ENCODE measurements around the gene CNNM1.
A peak's percentile ranks its signal among the peaks of the same experiment; 100 is the strongest.

Gene CNNM1

DNA sequence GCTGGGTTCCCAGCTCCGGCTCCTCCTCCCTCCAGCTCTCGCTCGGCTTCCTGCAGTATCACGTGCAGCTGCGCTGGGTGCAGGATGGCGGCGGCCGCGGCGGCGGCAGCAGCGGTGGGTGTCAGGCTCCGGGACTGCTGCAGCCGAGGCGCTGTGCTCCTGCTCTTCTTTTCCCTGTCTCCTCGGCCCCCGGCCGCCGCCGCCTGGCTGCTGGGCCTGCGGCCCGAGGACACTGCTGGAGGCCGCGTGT, at the start of gene CNNM1:
Gene CNNM1, plus strand, starts transcription at position 53 of the 250 bp plus-strand sequence. Its CDS starts 32 bp downstream, at position 85.
- no peak for DNase-seq

DNA sequence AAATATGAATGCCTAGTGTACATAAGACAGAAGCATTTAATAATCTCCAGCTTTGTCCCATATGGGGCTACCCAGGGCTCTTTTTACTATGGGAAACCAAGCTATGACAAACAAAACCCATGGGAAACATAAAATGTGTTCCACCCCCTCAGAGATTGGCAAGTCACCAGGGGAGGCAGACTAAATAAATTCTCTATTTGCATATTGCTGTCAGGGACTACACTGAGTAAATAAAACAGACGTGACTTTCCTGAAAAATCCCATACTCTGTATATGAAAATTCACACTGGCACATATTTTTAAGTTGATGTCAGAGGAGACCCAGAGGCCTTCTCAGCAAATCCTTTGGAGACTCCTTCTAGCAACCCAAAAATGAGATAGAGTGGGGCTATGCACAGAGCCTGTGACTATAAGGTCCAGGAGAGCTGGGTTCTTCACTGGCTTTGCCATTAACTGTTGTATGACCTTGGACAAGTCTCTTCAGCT, 49.5 kb upstream of the CNNM1 start:
- DNase-seq: peak; percentile 57

DNA sequence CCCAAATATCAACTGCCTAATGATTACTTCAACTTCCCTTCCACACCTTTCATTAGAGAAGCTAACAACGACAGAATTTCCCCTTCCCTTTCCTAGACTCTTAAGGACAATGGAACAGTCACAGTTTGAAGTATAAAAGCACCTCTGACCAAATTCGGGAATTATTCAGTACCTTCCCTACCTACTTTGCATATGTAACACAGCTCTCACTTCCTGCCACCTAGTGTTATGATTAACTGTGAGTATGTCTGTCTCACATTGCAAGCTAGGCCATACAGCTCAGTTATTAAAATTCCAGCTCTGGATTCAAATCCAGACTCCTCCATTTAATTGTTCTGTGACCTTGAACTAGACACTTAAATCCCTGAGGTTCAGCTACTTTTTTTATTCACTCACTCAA, 48.7 kb upstream of the CNNM1 start:
- no peak for DNase-seq

DNA sequence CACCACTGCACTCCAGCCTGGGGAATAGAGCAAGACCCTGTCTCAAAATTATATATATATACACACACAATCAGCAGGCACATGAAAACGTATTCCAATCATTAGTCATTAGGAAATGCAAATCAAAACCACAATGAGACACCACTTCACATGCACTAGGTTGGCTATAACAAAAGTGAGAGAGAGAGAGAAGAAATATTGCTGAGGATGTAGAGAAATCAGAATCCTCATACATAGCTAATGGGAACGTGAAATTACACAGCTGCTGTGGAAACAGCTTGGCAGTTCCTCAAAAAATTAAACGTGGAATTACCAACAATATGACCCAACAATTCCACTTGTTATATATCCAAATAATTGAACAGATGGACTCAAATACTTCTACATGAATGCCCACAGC, 43.3 kb upstream of the CNNM1 start:
- peak; percentile 30 for DNase-seq

DNA sequence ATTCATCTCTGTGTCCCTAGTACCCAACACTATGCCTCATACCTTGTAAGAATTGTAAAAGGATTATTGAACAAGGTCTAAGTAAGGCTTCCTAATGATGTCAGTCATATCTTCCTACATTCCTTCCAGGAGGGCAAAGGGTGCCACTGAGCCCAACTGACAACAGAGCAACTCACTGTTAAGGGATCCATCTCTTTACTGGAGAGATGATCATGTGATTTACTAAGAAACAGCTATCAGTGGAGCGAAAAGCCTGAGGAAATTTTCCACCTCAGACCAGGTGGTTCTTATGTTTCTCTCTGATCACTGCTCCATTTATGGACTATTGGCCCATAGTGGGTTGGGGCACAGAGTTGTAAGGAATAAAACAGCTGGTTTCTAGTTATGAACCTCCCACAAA, 38.9 kb upstream of the CNNM1 start:
- DNase-seq: no peak

DNA sequence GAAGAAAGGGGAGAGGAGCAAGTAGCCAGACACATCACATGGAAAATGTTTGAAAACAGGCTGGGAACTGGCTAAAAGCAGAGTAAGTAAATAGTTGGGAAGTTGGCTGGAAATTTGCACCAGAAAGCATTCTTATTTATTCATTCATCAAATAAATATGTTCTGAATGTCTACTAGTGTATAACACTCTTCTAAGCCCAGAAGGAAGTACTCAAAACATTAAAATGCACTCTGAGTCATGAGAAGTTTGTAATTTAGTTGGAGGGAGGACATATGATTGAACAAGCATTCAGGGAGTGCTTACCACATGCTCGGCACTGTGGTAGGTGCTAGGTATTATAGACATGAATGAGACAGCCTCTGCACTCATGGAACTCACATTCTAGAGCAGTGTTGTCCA, 37.0 kb upstream of the CNNM1 start:
- peak; percentile 68 for DNase-seq

DNA sequence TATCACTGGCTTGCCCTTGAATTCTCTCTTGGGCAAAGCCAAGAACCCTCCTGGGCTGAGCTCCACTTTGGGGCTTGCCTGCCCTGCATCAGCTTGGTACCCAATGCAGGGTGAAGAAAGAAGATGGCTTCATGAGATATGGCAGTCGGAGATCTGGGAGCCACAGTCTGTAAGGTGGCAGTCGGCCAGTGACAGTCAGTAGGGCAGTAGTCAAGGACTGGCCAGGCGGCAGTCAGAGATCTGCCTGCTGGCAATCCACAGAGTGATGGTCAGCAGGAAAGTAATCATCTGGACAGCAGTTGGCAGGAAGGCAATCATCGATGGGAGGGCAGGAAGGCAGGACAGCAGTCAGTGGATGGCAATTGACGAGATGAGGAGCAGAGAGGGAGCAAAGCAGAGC, 32.6 kb upstream of the CNNM1 start:
- no peak for DNase-seq

DNA sequence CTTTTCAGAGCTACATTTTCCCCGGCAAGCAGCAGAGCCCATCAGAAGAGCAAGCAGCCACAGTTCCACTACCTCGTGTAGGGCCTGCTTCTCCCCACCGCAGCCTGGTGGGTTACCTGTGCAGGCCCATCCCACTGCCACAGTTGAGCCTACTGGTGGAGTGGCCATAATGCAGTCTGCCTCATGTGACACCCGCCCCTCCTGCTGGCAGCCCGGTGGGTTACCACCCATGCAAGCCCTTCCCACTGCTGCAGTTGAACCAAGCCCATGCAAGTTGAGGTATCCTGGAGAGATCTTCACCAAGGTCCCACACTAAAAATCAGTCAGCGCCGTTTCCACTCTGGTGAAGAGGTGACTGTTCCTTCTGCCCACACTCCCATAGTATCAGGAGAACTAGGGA, 32.1 kb upstream of the CNNM1 start:
- no peak for DNase-seq

DNA sequence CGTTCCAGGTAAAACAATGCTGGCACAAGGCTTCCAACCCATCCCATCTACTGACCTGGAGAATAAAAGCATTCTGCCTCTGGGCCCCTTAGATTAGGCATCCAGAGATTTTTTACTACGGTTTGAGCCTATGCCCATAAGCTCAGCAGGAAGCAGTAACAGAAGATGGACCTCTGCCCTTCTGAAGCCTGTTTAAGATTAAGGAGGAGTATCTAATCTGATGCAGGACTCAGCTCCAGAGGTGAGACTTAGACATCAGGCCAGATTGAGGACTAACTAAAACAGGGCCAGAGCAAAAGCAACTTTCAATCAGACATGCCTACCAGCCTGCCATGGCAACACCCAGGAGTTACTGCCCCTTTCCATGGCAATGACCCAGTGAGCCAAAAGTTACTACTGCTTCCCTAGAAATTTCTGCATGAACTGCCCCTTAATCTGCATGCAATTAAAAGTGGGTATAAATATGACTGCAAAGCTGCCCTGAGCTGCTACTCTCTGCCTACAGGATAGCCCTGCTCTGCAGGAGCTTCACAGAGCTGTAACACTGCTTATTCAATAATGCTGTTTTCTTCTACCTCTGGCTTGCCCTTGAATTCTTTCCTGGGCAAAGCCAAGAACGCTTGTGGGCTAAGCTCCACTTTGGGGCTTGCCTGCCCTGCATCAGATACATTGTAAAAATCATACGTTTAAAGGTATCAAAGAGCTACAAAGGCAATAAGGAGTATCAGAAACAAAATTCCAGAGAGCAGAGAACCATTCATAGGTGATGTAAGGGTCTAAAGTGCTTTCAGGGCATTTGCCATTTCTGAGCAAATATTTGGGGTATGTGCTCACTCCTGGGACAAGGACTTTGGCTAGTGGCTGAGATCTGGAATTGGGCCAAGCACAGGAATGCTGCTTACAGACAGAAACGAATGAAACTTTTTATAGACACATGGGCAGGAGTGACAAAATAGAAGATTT, 25.0 kb upstream of the CNNM1 start:
- peak; percentile 43 for DNase-seq

DNA sequence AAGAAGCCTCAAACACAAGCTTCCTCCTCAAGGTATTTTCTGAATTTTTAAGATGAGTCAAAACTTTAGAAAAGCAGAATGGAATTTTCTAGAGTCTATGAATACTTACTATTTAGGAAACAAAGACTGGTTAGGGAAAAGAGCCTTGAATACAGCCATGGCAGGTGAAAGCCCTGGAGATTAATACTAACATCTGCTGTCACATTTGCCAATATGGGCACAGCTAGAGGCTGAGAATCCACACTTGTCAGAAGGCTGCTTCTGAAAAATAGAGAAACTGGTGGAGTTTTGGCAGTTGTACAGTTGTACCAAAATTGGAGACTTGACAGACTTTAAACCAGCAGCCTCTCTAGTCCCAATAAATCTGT, 24.3 kb upstream of the CNNM1 start:
- no peak for DNase-seq

DNA sequence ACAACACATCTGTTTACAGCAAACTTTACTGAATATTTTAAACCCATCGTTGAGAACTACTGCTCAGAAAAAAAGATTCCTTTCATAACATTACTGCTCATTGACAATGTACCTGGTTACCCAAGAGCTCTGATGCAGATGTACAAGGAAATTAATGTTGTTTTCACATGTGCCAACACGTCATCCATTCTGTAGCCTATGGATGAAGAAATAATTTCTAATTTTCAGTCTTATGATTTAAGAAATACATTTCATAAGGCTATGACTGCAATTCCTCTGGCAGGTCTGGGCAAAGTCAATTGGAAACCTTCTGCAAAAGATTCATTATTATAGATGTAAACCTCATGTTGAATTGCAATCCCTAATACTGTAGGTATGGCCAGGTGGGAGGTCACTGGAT, 16.7 kb upstream of the CNNM1 start:
- no peak for DNase-seq

DNA sequence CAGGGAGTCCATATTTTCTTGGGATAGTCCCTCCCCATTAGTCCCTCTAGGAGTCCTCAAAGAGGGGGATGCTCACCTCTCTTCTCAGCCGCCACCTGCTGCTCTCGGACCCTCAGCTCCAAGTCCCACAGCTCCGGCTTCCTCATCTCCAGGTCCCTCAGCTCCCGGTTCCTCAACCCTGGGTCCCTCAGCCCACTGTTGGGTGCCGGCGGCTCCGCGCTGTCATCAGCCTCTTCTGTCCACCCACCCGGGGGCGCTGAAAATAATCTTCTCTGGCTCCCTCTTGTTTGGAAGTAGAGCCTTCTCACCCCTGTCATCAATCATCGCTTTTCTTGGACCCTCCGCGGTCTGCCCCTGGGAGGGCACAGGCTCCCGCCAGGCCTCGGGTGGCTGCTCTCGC, 13.3 kb upstream of the CNNM1 start:
- DNase-seq: no peak

DNA sequence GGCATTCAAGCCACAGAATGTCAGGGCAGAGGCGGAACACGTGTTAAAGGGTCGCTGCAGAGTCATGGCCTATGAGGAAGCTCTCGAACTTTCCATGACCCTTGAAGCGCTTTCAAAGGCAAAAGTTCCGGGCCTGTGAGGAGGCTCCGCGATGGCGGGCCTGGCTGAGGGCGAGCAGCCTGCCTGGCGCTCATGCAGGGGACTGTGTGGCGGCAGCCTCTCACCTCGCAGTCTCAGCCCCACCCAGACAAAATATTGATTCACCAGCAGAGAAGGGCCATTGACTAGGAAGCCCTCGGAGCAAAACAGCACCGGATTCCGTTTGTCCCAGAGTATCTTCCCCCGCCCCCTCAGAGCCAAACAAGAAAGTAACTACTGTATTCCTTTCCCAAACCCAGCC, 12.8 kb upstream of the CNNM1 start:
- no peak for DNase-seq

DNA sequence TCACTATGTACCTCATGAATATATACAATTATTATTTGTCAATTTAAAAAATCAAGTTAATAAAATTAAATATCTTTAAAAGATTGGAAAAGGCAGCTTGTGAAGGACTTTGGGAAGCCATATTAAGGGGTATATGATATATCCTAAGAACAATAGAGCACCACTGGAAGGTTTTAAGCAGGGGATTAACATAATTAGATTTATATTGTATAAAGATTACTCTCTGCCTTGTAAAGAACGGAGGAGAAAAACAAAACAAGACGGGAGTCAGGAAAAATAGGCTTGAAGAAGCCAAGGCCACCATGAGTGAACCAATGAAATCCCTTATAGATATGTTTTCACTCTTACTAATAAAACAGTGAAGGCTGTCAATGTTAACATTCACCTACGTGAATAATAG, 11.1 kb upstream of the CNNM1 start:
- no peak for DNase-seq

DNA sequence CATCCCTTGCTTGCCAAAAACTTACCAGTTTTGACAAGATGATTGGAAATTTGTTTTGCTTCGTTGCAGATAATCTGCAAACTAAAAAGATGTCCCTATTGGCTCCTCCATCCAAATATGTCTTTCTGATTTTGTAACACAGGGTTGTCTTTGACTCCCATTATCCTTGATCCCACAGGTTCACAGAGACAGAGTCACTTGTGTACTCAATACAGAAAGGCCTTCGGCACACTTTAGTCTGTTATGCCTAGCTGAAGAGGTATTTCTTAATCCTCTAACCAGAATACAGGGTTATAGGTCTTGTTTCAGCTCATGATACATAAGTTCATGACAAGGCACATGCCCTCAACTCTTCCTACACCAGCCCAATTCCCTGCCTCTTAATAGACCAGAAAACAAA, 10.7 kb upstream of the CNNM1 start:
- DNase-seq: no peak

DNA sequence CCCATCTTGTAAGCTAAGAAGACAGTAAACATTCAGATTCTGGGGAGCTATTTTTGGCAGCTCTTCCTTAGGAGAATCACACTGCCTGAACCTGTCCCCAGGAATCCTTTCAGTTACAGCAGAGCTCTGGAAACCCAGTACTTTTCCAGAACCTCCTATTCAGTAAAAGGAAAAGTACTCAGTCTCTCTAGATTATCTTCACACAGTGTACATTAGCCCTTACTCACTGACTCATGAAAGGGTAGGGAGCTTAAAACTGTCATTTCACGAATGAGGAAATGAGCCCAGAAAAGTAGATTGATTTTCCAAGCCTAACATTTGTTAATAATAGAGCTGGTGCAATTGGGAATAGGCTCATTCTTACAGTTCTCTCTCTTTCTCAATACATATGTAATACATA, 3.9 kb upstream of the CNNM1 start:
- no peak for DNase-seq

DNA sequence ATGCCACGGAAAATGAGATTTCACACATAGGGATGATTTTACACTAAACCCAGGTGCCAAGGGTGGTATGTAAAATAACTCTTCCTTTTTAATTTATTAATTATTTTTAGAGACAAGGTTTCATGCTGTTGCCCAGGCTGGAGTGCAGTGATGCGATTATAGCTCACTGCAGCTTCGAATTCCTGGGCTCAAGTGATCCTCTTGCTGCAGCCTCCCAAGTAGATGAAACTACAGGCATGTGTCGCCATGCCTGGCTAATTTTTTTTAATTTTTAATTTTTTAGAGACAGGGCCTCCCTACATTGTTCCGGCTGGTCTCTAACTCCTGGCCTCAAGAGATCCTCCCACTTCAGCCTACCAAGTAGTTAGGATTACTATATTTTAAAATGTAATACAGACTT, 2.3 kb upstream of the CNNM1 start:
- DNase-seq: no peak

DNA sequence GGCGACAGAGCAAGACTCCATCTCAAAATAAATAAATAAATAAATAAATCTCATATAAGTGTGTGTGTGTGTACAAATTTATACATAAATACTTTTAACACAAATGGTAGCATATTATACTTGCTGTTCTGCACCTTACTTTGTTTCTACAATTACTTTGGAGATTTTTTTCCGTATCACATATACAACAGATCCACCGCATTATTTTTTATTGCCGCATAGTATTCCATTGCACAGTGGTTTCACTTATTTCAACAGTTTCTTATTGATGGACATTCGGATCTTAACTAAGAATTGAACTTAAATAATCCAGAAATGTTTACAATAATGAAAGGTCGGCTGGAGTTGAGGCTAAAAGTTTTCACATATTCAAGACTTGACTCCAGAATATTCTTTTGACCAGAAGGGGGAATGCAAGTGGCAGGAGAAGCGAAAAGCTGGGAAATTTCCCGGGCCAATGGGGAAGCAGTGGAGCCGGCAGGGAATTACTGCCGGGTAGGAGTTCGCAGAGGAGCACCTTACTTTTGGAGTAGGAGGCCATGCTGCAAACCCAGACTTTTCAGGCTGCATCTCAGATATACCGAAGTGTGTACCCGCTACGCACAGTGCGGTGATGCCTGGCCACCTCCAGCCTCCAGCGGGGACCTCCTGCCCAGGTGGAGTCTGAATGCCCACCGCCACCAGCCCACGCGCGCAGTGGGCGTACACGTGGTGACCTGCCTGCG, 415 bp upstream of the CNNM1 start:
- no peak for DNase-seq

DNA sequence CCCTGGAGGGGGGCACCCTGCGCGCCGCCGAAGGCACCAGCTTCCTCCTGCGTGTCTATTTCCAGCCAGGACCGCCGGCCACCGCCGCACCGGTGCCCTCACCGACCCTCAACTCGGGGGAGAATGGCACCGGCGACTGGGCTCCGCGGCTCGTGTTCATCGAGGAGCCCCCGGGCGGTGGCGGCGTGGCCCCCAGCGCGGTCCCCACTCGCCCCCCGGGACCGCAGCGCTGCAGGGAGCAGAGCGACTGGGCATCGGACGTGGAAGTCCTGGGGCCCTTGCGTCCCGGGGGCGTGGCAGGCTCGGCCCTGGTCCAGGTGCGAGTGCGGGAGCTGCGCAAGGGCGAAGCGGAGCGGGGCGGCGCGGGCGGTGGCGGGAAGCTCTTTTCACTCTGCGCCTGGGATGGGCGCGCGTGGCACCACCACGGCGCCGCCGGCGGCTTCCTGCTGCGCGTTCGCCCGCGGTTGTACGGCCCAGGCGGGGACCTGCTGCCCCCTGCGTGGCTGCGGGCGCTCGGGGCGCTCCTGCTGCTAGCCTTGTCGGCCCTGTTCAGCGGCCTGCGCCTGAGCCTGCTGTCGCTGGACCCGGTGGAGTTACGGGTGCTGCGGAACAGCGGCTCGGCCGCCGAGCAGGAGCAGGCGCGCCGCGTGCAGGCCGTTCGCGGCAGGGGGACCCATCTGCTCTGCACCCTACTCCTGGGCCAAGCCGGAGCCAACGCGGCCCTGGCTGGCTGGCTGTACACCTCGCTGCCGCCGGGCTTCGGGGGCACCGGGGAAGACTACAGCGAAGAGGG, 594 bp downstream of the CNNM1 start:
- DNase-seq: no peak

DNA sequence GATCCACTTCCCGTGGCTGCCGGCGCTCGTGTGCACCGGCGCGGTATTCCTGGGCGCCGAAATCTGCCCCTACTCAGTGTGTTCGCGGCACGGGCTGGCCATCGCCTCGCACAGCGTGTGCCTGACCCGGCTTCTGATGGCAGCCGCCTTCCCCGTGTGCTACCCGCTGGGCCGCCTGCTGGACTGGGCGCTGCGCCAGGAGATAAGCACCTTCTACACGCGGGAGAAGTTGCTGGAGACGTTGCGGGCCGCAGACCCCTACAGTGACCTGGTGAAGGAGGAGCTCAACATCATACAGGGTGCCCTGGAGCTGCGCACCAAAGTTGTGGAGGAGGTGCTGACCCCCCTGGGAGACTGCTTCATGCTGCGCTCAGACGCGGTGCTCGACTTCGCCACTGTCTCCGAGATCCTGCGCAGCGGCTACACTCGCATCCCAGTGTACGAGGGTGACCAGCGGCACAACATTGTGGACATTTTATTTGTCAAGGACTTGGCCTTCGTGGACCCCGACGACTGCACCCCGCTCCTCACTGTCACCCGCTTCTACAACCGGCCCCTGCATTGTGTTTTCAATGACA, 1.3 kb downstream of the CNNM1 start:
- DNase-seq: no peak

DNA sequence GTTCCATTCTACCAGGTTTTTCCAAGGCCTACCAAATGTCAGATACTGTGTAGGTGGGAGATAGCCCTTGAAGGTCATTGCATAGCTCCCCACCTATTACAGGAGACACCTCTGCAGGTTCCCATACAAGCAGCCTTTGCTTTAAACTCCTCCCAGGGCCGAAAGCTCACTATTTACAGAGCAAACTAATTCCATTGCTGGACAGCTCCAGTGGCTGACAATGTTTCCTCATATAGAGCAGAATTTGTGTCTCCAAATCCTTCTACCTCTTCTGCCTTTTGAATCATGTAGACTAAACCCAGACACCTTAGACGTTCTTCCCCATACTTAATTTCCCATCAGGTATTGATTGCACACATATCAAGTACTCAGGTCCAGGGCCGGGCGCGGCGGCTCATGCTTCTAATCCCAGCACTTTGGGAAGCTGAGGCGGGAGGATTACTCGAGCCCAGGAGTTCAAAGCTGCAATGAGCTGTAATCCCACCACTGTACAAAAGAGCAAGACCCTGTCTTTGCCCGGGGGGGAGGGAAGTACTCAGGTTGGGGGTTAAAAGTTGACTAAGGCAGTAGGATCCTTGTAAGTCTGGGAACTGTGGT, 2.1 kb downstream of the CNNM1 start:
- DNase-seq: no peak

DNA sequence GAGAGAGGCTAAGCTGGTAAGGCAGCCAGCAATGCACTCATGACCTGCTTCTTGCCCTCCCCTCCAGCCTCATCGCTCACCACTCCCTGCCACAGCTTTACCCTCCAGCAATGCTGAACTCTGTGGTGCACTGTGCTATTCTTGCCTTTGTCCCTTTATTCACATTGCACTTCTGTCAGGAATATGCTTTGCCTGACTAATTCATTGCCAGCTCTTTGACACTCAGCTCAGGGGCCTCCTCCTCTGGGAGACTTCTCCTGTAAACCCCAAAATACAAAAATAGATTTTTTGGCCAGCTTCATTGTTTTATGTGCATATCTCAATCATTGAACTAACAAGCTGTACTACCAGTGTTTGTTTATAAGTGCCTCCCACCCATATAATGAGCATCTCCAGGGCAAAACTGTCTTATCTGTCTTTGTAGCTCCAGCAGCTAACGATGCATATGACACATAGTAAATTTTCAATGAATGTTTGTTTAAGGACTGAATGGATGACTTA, 8.2 kb downstream of the CNNM1 start:
- DNase-seq: no peak

DNA sequence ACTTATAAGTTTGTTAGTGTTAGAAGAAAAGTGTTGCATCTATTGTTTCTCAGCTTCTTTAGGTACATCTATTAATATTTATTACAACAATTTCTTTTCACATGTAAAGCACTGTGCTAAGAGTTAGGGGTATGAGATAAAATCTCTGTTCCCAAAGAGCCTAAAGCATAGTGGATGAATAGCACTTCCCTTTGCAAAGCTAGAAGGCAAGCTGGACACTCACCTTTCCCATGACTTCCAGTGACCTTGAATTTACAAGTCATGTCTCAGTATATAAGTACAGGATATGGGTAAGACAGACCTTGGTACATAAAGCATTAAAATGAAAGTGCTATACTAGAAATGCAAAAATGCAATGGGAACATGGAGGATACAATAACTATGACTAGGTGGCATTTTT, 8.7 kb downstream of the CNNM1 start:
- no peak for DNase-seq

Data from fibroblast of upper back skin (primary cell).